Activated effector memory CD4-positive, alpha-beta T cell treated with anti-CD3 and anti-CD28 coated beads, Interleukin-2, amount 50 U/mL, for 16 hours (primary cell): Measurements from ENCODE around the gene PAQR5.
"Not testable (repeated sequence)": the region's sequence is repeated elsewhere in the genome, so short reads cannot be mapped to it uniquely, and the experiment has no call there.

Experiments used
- DNase-seq: peaks from one replicate; pipeline ENCODE4 v3.0.0-alpha.2; 2020

Gene PAQR5

GRCh38 chr15:69358850-69359249 lies 60.1 kb downstream of the PAQR5 start:
- no peak for DNase-seq

GRCh38 chr15:69359722-69360121 lies 61.0 kb downstream of the PAQR5 start:
- DNase-seq, result no peak

- DNase-seq, result no peak
Measured at GRCh38 chr15:69360642-69361041, 61.9 kb downstream of the PAQR5 start.

- DNase-seq, result no peak
Measured at GRCh38 chr15:69367236-69367635, 68.5 kb downstream of the PAQR5 start.

GRCh38 chr15:69369631-69370030 lies 70.9 kb downstream of the PAQR5 start:
- no peak for DNase-seq

GRCh38 chr15:69373406-69373805 lies 74.7 kb downstream of the PAQR5 start:
- DNase-seq, result no peak

GRCh38 chr15:69375151-69375790 lies 76.6 kb downstream of the PAQR5 start:
- DNase-seq, result no peak

- DNase-seq, result peak; percentile 24
Measured at GRCh38 chr15:69377216-69377970, 78.7 kb downstream of the PAQR5 start.

- no peak for DNase-seq
Measured at GRCh38 chr15:69380100-69380725, 81.5 kb downstream of the PAQR5 start.

GRCh38 chr15:69380726-69381105 lies 82.0 kb downstream of the PAQR5 start:
- DNase-seq, result no peak

- not testable (repeated sequence) for DNase-seq
Measured at GRCh38 chr15:69382176-69382575, 83.5 kb downstream of the PAQR5 start.

GRCh38 chr15:69384066-69384465 lies 85.4 kb downstream of the PAQR5 start:
- DNase-seq, result not testable (repeated sequence)

- no peak for DNase-seq
Measured at GRCh38 chr15:69384626-69385598, 86.2 kb downstream of the PAQR5 start.

GRCh38 chr15:69385831-69386230 lies 87.1 kb downstream of the PAQR5 start:
- no peak for DNase-seq

GRCh38 chr15:69386284-69386683 lies 87.6 kb downstream of the PAQR5 start:
- DNase-seq, result no peak

- no peak for DNase-seq
Measured at GRCh38 chr15:69388260-69388705, 89.6 kb downstream of the PAQR5 start.

GRCh38 chr15:69389426-69389825 lies 90.7 kb downstream of the PAQR5 start:
- DNase-seq, result no peak

- no peak for DNase-seq
Measured at GRCh38 chr15:69390575-69390974, 91.9 kb downstream of the PAQR5 start.

- DNase-seq, result no peak
Measured at GRCh38 chr15:69391046-69391757, 92.5 kb downstream of the PAQR5 start.

- no peak for DNase-seq
Measured at GRCh38 chr15:69392352-69392751, 93.6 kb downstream of the PAQR5 start.

GRCh38 chr15:69393831-69394491 lies 95.2 kb downstream of the PAQR5 start:
- no peak for DNase-seq
